ENCODE measurements around the gene FGFR2.

Gene FGFR2

DNA sequence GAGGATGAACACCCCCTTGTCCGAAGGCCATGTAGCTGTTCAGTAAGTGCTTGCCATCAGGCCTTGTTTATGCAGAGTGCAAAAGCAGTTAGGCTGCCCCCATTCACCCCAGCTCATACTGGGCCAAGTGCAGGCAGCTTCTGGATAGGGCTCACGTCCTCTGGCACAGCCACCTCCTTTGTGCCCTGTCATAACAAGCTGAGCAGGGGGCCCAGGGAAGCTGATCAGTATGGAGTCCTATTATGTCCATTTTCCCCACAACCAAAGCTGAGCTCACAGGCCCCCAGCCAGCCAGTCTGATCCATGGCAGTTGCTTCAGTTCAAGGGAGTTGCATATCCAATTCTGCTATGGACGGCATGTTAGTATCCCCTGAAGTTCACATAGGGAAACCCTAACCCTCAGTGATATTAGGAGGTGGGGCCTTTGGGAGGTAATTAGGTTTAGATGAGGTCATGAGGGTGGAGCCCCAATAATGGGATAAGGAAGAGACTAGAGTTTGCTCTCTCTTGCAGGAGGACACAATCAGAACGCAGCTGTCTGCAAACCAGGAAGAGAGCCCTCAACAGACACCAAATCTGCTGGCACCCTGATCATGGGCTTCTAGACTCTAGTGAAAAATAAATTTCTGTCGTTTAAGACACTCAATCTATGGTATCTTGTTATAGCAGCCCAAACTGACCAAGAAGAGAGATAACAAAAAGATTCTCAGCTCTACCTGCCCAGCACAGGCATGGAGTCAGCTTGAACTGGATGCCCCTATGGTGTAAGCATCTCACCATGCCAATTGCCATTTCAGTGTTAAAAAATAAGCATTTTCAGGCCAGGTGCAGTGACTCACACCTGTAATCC is 155.9 kb downstream of the FGFR2 start:
- DNase-seq: no peak

- no peak for DNase-seq
Observed at GRCh38 chr10:121440461-121440860, 157.8 kb downstream of the FGFR2 start.

DNA sequence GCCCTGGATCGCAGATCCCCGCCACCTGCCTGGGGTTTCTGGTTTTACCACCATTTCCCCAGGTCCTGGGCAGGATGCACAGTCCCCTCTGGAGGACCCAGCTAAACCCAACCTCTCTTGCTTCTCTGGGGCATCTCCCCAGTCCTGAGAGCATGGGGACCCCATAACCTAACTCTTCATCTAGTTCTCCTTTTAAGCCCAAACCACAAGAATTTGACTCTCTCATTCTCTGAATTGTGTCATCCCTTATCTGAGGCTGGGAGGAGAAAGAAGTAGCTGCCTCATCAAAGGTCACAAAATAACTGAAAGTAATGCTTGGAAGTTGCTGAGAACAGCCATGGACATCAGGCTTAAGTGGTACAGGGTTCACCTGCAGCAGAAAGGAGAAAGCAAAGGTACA is 159.9 kb downstream of the FGFR2 start:
- no peak for DNase-seq

- peak; percentile 9 for DNase-seq
Observed at GRCh38 chr10:121437596-121437995, 160.6 kb downstream of the FGFR2 start.

GRCh38 chr10:121436630-121437341 is 161.5 kb downstream of the FGFR2 start:
- DNase-seq: no peak

GRCh38 chr10:121436281-121436629 is 162.0 kb downstream of the FGFR2 start:
- DNase-seq: no peak

DNA sequence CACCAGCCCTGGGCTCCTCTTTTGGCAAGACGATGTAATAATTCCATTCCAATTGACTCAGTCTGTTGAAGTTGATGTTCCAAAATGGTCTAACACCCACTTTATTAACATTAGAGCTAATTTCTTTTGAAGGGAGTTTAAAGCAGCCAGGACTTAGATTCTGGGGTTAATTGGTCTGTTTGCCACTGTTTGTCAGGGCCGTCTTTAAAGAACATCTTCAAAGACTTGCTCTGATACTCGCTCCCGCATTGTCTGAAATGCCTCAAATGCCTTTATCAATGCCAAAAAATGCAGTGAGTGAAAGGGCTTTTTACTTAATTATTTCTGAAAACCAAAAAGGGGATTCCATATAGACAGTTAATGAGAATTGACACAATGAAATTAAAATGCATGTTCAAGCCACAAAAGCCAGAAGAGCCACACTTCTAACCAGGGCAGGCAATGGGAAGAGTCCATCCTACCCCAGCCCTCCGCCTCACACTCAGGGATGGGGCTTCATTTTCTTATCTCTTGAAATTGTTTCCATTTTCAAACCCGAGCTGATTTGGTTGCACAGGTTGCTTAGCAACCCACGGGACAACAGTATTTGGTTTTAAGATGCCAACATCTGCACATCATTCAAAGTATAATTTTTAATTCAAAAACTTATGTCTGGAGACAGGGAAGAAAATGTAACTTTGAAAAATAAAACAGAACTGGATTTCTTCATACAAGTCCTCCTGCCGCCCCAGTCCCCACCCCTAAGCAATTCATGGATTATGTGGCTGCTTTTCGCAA is 163.0 kb downstream of the FGFR2 start:
- DNase-seq: no peak

DNA sequence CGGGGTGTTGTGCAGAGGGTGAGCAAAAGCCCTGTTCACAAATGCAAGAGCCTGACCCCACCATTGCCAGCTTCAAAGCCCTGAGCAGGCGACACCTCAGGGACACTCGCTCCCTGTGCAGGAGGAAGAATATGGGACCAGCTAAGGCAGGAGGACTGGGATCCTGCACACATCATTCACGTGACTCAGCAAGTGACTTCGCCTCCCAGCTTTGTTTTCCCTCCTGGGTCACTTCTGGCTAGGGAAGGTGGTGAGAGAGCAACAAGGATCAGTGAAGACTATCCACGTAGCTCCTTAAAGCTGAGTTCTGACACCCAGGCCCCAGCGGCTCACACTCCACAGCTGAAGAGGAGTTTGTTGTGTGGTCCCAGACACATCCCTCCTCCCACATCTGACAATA is 164.3 kb downstream of the FGFR2 start:
- DNase-seq: no peak

GRCh38 chr10:121428867-121429266 is 169.4 kb downstream of the FGFR2 start:
- no peak for DNase-seq
